K562 (cell line): Measurements from ENCODE around the gene EPHA2. TPM values are rescaled to one million over a fixed set of nuclear protein-coding genes. Genes with fewer than 3 reads are reported as not detected.

ENCODE experiments used
- ETV5 ChIP-seq: sonication (generic); formaldehyde crosslinking; IDR thresholded peaks from 2 replicates; pipeline ENCODE4 v1.4.0; 2020; ENCODE audit warnings: low read depth, mild to moderate bottlenecking, missing genetic modification reagents
- GABPA ChIP-seq: fragments of 200-800 bp; sonication (Bioruptor generic); conservative IDR thresholded peaks from 2 replicates; pipeline ENCODE4 v1.6.1; 2016; ENCODE audit warnings: low read depth, missing genetic modification characterization, missing compliant biosample characterization
- GATAD2B ChIP-seq: fragments of 450-650 bp; IDR thresholded peaks from 2 replicates; pipeline ENCODE4 v1.6.1; 2017; ENCODE audit warnings: mild to moderate bottlenecking, borderline replicate concordance
- LEF1 ChIP-seq: fragments of 450-650 bp; IDR thresholded peaks from 2 replicates; pipeline ENCODE4 v1.6.1; 2016; ENCODE audit warnings: mild to moderate bottlenecking
- MTF1 ChIP-seq: fragments of 250-450 bp; sonication (Bioruptor Pico); IDR thresholded peaks from 2 replicates; pipeline ENCODE4 v1.9.0; 2021; ENCODE audit warnings: moderate library complexity, mild to moderate bottlenecking, inconsistent platforms, borderline replicate concordance
- RBFOX2 ChIP-seq: fragments of 200-400 bp; formaldehyde crosslinking; IDR thresholded peaks from 2 replicates; pipeline ENCODE4 v1.6.1; 2017; ENCODE audit warnings: low read depth, mild to moderate bottlenecking, low read length, moderate library complexity
- SMARCA4 ChIP-seq: fragments of 450-650 bp; IDR thresholded peaks from 2 replicates; pipeline ENCODE4 v1.6.1; 2016
- SMARCE1 ChIP-seq: fragments of 450-650 bp; IDR thresholded peaks from 2 replicates; pipeline ENCODE4 v1.7.1; 2016; ENCODE audit warnings: mild to moderate bottlenecking
- SPI1 ChIP-seq: IDR thresholded peaks from 2 replicates; pipeline ENCODE4 v1.6.1; 2011; ENCODE audit warnings: low read depth, low read length, control low read depth, borderline replicate concordance
- SREBF2 ChIP-seq: sonication (generic); formaldehyde crosslinking; IDR thresholded peaks from 2 replicates; pipeline ENCODE4 v1.4.0; 2020; ENCODE audit warnings: mild to moderate bottlenecking, missing genetic modification reagents
- TCF7 ChIP-seq: sonication (generic); IDR thresholded peaks from 2 replicates; pipeline ENCODE4 v1.6.1; 2016; ENCODE audit warnings: antibody characterized with exemption, borderline replicate concordance
- TEAD4 ChIP-seq, 2 experiments: sonication (generic) in 1 of 2; formaldehyde crosslinking in 1 of 2; IDR thresholded peaks; 2 replicates each; pipeline versions ENCODE4 v1.6.1 to v1.8.0; 2012 to 2022; ENCODE audit warnings: borderline replicate concordance in 1 of 2, inconsistent platforms in 1 of 2, low read length in 1 of 2, mild to moderate bottlenecking in 1 of 2, missing genetic modification reagents in 1 of 2
- ZNF239 ChIP-seq: fragments of 250-450 bp; sonication (Bioruptor Pico); IDR thresholded peaks from 2 replicates; pipeline ENCODE4 v1.4.0; 2020; ENCODE audit warnings: mild to moderate bottlenecking
- ZNF41 ChIP-seq: fragments of 250-450 bp; sonication (Bioruptor Pico); conservative IDR thresholded peaks from 2 replicates; pipeline ENCODE4 v1.4.0; 2020; ENCODE audit warnings: mild to moderate bottlenecking
- ZNF431 ChIP-seq: sonication (generic); formaldehyde crosslinking; IDR thresholded peaks from 2 replicates; pipeline ENCODE4 v1.8.0; 2022; ENCODE audit warnings: mild to moderate bottlenecking, missing genetic modification reagents
- polyA plus RNA-seq, 8 experiments: library from polyadenylated mRNA; depleted of rRNA in 4 of 8; stranded (reverse) in 5 of 8; unstranded in 3 of 8; fragments of >200 nt; fragmentation: Nextera tagmentation in 2 of 8; fragmentation: Illumina TruSeq in 1 of 8; extraction: Ambion mirVana in 2 of 8; extraction: Trizol in 1 of 8; gene quantifications; 2 replicates each; pipeline versions ENCODE4 v1.2.1 to v1.2.3, GENCODE V29; 2011 to 2014; ENCODE audit warnings: inconsistent platforms in 1 of 8, missing spikeins in 1 of 8
- total RNA-seq, 7 experiments: library from RNA; depleted of rRNA in 6 of 7; stranded (reverse); fragments of >200 nt in 6 of 7; fragmentation: Illumina TruSeq in 2 of 7; extraction: Trizol in 2 of 7; gene quantifications; 2 replicates each; pipeline versions ENCODE4 v1.2.1 to v1.2.3, GENCODE V29; 2011 to 2021; ENCODE audit warnings: low replicate concordance in 1 of 7
- TF ChIP-seq, protein P1 (sequence below), 2 experiments: fragments of 450-650 bp; IDR thresholded peaks; 2 replicates each; pipeline ENCODE4 v1.6.1; 2016; ENCODE audit warnings: mild to moderate bottlenecking in 2 of 2, borderline replicate concordance in 1 of 2, low read depth in 1 of 2, moderate library complexity in 1 of 2
- TF ChIP-seq, protein P2 (sequence below): fragments of 250-450 bp; sonication (Bioruptor Pico); IDR thresholded peaks from 2 replicates; pipeline ENCODE4 v1.5.0; 2021
- TF ChIP-seq, protein P3 (sequence below): fragments of 450-650 bp; IDR thresholded peaks from 2 replicates; pipeline ENCODE4 v1.6.1; 2016; ENCODE audit warnings: missing biosample characterization, missing genetic modification characterization

EPHA2 gene
- total and polyA plus RNA-seq, 9 of the 15 experiments (the other 6 are each of a cell fraction or from before 2014, with no cell fraction given): 0.04 to 0.40 (median 0.07) TPM; not detected in 4

DNA sequence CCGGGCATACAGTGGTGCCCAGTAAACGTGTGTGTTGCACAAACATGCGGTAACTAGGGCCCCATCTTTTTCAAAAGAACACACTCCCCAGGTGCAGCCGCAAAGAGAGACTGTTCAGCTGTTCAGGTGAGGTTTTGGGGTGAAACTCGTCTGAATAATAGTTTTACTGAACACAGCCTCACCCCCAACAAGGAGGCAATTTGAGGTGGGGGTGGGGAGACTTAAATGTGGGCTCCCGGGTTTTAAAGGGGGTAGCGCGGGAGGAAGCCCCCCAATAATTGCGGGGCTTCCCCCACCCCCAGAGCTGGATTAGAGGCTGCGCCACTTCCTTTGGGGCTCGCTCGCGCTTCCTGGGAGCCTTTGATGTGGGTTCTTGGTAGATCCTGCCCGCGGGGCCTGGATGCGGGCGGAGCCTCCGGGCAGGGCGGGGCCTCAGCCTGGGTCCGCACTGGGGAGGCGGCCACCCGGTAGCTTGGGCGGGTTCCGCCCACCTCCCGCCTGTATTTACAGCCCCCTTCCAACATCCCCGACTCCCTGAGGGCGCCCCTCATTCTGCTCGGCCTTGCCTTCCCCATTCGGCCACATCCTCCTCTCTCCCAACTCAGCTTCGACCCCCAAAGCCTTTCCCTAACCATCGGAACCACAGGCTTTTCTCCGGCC is 6.4 kb upstream of the EPHA2 start (continued):
- TF ChIP-seq, protein P1, sequence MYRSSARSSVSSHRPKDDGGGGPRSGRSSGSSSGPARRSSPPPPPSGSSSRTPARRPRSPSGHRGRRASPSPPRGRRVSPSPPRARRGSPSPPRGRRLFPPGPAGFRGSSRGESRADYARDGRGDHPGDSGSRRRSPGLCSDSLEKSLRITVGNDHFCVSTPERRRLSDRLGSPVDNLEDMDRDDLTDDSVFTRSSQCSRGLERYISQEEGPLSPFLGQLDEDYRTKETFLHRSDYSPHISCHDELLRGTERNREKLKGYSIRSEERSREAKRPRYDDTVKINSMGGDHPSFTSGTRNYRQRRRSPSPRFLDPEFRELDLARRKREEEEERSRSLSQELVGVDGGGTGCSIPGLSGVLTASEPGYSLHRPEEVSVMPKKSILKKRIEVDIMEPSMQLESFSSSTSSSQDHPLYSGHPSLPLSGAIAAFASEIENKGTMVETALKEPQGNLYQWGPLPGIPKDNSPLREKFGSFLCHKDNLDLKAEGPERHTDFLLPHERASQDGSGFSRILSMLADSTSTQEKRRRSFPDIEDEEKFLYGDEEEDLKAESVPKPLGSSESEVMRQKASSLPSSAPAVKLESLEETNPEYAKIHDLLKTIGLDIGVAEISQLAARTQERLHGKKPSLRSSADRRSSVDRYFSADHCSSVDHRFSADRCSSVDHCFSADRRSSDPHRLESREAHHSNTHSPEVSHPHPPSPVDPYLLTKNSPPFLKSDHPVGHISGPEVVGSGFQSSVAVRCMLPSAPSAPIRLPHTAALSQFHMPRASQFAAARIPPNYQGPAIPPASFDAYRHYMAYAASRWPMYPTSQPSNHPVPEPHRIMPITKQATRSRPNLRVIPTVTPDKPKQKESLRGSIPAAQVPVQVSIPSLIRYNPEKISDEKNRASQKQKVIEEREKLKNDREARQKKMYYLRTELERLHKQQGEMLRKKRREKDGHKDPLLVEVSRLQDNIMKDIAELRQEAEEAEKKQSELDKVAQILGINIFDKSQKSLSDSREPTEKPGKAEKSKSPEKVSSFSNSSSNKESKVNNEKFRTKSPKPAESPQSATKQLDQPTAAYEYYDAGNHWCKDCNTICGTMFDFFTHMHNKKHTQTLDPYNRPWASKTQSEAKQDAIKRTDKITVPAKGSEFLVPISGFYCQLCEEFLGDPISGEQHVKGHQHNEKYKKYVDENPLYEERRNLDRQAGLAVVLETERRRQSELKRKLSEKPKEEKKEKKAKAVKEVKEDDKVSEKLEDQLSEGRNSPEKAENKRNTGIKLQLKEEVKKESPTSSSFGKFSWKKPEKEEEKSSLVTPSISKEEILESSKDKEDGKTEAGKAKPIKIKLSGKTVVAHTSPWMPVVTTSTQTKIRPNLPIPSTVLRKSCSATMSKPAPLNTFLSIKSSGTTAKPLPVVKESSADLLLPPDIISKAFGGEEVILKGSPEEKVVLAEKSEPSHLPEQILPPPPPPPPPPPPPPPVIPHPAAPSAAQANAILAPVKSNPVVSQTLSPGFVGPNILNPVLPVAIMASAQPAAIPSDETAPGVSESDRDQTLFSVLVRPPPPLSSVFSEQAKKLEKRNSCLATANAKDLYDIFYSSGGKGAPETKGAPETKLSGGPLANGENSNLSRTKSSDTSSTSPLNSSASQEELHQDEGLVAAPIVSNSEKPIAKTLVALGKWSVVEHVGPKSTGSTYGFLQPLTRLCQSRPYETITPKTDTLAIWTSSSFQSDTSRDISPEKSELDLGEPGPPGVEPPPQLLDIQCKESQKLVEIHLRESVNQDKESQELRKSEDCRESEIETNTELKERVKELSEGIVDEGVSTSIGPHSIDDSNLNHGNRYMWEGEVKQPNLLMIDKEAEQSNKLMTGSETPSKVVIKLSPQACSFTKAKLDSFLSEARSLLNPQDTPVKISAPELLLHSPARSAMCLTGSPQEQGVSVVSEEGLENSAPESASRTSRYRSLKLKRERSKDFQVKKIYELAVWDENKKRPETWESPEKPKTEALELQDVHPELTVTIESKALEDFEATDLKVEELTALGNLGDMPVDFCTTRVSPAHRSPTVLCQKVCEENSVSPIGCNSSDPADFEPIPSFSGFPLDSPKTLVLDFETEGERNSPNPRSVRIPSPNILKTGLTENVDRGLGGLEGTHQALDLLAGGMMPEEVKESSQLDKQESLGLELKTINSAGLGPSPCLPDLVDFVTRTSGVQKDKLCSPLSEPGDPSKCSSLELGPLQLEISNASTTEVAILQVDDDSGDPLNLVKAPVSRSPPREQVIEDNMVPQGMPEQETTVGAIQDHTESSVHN (IDR thresholded peaks at IDR 0.05; ENCODE audit: borderline replicate concordance in 1 of 2, low read depth in 1 of 2): no peak
- TF ChIP-seq, protein P2, sequence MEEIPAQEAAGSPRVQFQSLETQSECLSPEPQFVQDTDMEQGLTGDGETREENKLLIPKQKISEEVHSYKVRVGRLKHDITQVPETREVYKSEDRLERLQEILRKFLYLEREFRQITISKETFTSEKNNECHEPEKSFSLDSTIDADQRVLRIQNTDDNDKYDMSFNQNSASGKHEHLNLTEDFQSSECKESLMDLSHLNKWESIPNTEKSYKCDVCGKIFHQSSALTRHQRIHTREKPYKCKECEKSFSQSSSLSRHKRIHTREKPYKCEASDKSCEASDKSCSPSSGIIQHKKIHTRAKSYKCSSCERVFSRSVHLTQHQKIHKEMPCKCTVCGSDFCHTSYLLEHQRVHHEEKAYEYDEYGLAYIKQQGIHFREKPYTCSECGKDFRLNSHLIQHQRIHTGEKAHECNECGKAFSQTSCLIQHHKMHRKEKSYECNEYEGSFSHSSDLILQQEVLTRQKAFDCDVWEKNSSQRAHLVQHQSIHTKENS (CRISPR knock-in tag): no peak
- peak; percentile 100 for TF ChIP-seq LEF1
- TF ChIP-seq SREBF2 (CRISPR knock-in tag): no peak
- TF ChIP-seq ZNF239 (CRISPR knock-in tag): no peak
- peak; percentile 52 for TF ChIP-seq GABPA
- TF ChIP-seq TCF7: peak; percentile 99
- peak; percentile 44; the same call in 1 of the 2 replicates for TF ChIP-seq SMARCE1
- peak; percentile 83 for TF ChIP-seq RBFOX2
- TF ChIP-seq GATAD2B: 0 out of 2 replicates have a peak, but pooled peaks have one; percentile 14
- 0 out of 2 replicates have a peak, but pooled peaks have one; percentile 16 for TF ChIP-seq ZNF431 (CRISPR knock-in tag)
- TF ChIP-seq ETV5 (CRISPR knock-in tag): peak; percentile 80
- TF ChIP-seq TEAD4 (IDR thresholded peaks at IDR 0.05; ENCODE audit: low read length): no peak
- TF ChIP-seq TEAD4 (CRISPR knock-in tag; IDR thresholded peaks at IDR 0.05; ENCODE audit: borderline replicate concordance): no peak
- TF ChIP-seq ZNF41: no peak
- peak; percentile 33; the same call in 1 of the 2 replicates for TF ChIP-seq SPI1
- TF ChIP-seq SMARCA4: peak; percentile 51
- no peak for TF ChIP-seq MTF1 (CRISPR knock-in tag)
- TF ChIP-seq, protein P3, sequence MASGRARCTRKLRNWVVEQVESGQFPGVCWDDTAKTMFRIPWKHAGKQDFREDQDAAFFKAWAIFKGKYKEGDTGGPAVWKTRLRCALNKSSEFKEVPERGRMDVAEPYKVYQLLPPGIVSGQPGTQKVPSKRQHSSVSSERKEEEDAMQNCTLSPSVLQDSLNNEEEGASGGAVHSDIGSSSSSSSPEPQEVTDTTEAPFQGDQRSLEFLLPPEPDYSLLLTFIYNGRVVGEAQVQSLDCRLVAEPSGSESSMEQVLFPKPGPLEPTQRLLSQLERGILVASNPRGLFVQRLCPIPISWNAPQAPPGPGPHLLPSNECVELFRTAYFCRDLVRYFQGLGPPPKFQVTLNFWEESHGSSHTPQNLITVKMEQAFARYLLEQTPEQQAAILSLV (tag): no peak
